Spleen (tissue), 11 donors: Measurements from ENCODE around the gene LGR6. TPM values are rescaled to one million over a fixed set of nuclear protein-coding genes. Genes with fewer than 3 reads are reported as not detected.

ENCODE experiments used
- DNase-seq: peaks from one replicate; pipeline ENCODE4 v3.0.0-alpha.2; 2020
- H3K27ac ChIP-seq, 8 donors: fragments of 200-600 bp; sonication (generic) in 7 of 8; 1 replicate in 4 of 8; 2 replicates in 4 of 8; pipeline versions ENCODE4 v1.5.0 to v1.8.0; 2016 to 2021; ENCODE audit warnings: inconsistent platforms in 4 of 8, mild to moderate bottlenecking in 4 of 8, moderate library complexity in 1 of 8
- H3K27me3 ChIP-seq, 7 donors: fragments of 200-600 bp; sonication (generic) in 6 of 7; replicated peaks in 1 of 7; 1 replicate in 4 of 7; 2 replicates in 3 of 7; pipeline versions ENCODE4 v1.5.0 to v1.8.0; 2016 to 2021; ENCODE audit warnings: inconsistent platforms in 3 of 7, mild to moderate bottlenecking in 1 of 7
- H3K36me3 ChIP-seq, 6 donors: fragments of 200-600 bp; sonication (generic) in 5 of 6; 1 replicate in 4 of 6; 2 replicates in 2 of 6; pipeline versions ENCODE4 v1.5.0 to v1.8.0; 2016 to 2021; ENCODE audit warnings: inconsistent platforms in 2 of 6
- H3K4me1 ChIP-seq, 6 donors: fragments of 200-600 bp; sonication (generic) in 5 of 6; 1 replicate in 3 of 6; 2 replicates in 3 of 6; pipeline versions ENCODE4 v1.5.0 to v1.8.0; 2016 to 2021; ENCODE audit warnings: inconsistent platforms in 3 of 6
- H3K4me3 ChIP-seq, 8 donors: fragments of 200-600 bp; sonication (generic) in 7 of 8; 1 replicate in 4 of 8; 2 replicates in 4 of 8; pipeline versions ENCODE4 v1.5.0 to v1.8.0; 2016 to 2021; ENCODE audit warnings: inconsistent platforms in 4 of 8, mild to moderate bottlenecking in 4 of 8, moderate library complexity in 2 of 8
- H3K9me3 ChIP-seq, 8 donors: fragments of 200-600 bp; sonication (generic) in 7 of 8; 1 replicate in 4 of 8; 2 replicates in 4 of 8; pipeline versions ENCODE4 v1.5.0 to v1.8.0; 2016 to 2021; ENCODE audit warnings: inconsistent platforms in 4 of 8
- POLR2A ChIP-seq, 3 donors: fragments of 450-650 bp; IDR thresholded peaks; one replicate each; pipeline ENCODE4 v1.5.1; 2017; ENCODE audit warnings: antibody characterized with exemption in 3 of 3, mild to moderate bottlenecking in 1 of 3
- POLR2AphosphoS5 ChIP-seq, 3 donors: sonication (generic); formaldehyde crosslinking; IDR thresholded peaks; one replicate each; pipeline ENCODE4 v1.5.1; 2017; ENCODE audit warnings: antibody characterized with exemption in 3 of 3
- WGBS, 5 donors: extraction: QIAGEN DNeasy Blood & Tissue Kit in 3 of 5; methylation state at CpG; one replicate each; pipeline versions ENCODE4 v1.1.5 to v1.1.7; 2013 to 2018; 5-methylcytosine and 5-hydroxymethylcytosine counted together
- intact Hi-C: fragments of 100-400 bp; cut with DNase I; formaldehyde crosslinking; loops from one replicate; pipeline ENCODE4 v1.15.0; 2023; ENCODE audit warnings: low total_unique reads
- polyA plus RNA-seq, 3 donors: library from polyadenylated mRNA; stranded (reverse); fragments of 200-250 nt; gene quantifications; one replicate each; pipeline ENCODE4 v1.2.1, GENCODE V29; 2013
- total RNA-seq, 7 donors: library from RNA; depleted of rRNA in 3 of 7; stranded (reverse); fragments of >200 nt in 3 of 7; fragmentation: NEBNext Ultra II Directional in 4 of 7; extraction: Animal tissue kit (Norgen Biotek cat#: 25700) in 4 of 7; gene quantifications; one replicate each; pipeline versions ENCODE4 v1.1.0 to v1.2.1, GENCODE V29; 2016 to 2021
- TF ChIP-seq, protein P1 (sequence below), 11 experiments: fragments of 200-600 bp in 7 of 11; fragments of 450-650 bp in 4 of 11; sonication (generic) in 4 of 11; IDR thresholded peaks in 8 of 11; conservative IDR thresholded peaks in 3 of 11; 1 replicate in 7 of 11; 2 replicates in 4 of 11; pipeline versions ENCODE4 v1.4.0 to v1.8.0; 2016 to 2021; ENCODE audit warnings: antibody characterized with exemption in 11 of 11, inconsistent platforms in 4 of 11, mild to moderate bottlenecking in 1 of 11
- donor health status: healthy with polysubstance abuse.
- donor health status: DM: no; HTN: no; CAD: no; lungs with moderate emphysema.
- donor health status: DM: no; HTN: no; CAD: no.
- donor health status: Bipolar disorder and iron deficiency.
- donor health status: healthy.
- donor health status: DM: no; HTN: no; CAD: no.
- donor health status: DM: yes; HTN: yes; CAD: no.

Gene LGR6
- total and polyA plus RNA-seq, 10 donors = 0.61 to 24.5 (median 5.3) TPM

DNA sequence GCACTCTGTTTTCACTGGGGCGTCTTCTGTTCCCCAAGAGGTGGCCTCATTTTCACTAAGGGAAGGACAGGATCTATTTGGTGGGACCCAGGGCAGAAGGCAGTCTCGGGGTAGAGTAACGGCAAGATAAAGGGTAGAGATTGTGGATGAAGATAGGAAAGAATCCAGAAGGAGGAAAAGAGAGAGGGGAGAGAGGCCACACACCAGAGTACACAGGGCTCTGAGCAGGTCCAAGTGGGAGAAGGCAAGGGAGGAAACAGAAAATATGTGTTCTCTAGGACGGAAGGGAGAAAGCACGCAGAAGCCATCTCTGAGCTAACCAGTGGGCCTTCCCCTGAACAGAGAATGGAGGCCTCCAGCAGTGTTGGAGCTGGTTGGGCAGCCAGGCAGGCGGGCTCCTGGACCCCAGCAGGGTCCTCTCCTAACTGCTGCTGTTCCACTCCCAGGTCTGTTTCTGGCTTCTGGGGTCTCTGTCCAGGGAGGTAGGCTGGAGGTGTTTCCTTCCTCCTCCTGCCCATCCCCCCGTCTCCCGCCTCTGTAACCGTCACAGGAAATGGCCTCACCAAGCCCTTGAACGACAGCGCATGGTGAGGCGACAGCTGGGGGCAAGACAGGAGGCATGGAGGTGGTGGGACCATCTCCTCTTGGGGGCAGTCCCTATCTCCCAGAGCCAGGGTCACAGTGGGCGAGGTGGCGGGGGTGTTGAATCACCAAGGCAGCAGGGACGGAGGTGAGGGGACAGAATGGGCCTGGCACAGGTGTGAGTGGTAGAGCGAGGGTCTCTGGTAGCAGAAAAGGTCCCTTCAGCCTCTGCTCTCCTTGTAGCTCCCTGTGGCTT, 33.8 kb upstream of the LGR6 start:
- WGBS, 5 donors = 19 to 29% (median 24%) methylated on average over 16 of the region's 16 CpGs
- no peak for TF ChIP-seq POLR2A (IDR thresholded peaks at IDR 0.05)
- TF ChIP-seq POLR2AphosphoS5 (IDR thresholded peaks at IDR 0.05) = peak in 2 of 3 donors; percentile 6 to 49
- TF ChIP-seq, protein P1, sequence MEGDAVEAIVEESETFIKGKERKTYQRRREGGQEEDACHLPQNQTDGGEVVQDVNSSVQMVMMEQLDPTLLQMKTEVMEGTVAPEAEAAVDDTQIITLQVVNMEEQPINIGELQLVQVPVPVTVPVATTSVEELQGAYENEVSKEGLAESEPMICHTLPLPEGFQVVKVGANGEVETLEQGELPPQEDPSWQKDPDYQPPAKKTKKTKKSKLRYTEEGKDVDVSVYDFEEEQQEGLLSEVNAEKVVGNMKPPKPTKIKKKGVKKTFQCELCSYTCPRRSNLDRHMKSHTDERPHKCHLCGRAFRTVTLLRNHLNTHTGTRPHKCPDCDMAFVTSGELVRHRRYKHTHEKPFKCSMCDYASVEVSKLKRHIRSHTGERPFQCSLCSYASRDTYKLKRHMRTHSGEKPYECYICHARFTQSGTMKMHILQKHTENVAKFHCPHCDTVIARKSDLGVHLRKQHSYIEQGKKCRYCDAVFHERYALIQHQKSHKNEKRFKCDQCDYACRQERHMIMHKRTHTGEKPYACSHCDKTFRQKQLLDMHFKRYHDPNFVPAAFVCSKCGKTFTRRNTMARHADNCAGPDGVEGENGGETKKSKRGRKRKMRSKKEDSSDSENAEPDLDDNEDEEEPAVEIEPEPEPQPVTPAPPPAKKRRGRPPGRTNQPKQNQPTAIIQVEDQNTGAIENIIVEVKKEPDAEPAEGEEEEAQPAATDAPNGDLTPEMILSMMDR (IDR thresholded peaks at IDR 0.05 in 8 of 11, conservative IDR thresholded peaks at IDR 0.05 in 3 of 11) = no peak
- DNase-seq = peak; percentile 90
- H3K36me3 ChIP-seq = peaks cover 0 to 34% (median 15%) of the 10 kb centered on the region in 6 donors
- no peaks in the 10 kb centered on the region for H3K9me3 ChIP-seq
- peak overlapping the region; percentile 41 to 71 (median 49) for H3K4me3 ChIP-seq
- H3K4me1 ChIP-seq = peaks cover 57 to 100% (median 99%) of the 10 kb centered on the region in 6 donors
- no peaks in the 10 kb centered on the region for H3K27me3 ChIP-seq
- H3K27ac ChIP-seq = peak overlapping the region; percentile 84 to 96 (median 92)
- intact Hi-C loops = no loop called here

DNA sequence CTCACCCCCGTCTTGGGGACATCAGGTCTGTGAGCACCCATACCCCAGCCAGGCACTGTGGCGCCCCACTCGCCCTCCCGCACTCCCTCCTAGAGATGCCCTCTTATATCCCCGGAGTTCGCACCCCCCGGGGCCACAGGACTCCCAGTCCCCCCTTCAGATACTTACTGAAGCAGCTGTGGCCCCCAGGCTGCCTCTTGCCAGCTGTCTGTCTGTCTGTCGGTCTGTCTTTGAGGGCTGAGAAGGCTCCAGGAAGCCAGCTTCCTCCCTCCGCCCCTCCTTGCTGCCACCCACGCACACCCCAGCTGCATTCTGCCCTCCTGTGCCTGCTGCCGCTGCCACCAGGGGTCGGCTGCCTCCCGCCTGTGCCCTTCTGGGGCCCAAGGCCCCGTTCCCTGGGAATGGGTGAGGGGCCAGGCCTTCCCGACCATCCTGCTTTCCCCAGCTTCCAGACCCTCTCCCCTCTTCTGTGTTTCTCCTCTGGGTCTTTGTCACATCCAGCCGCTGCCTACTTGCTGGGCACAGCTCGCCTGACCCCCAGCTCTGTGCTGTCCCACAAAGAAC, 33.1 kb upstream of the LGR6 start, which contains the start of gene PTPN7:
PTPN7 (minus strand) TSS at position 226 of the 564 bp plus-strand sequence. CDS start 1,200 bp downstream, outside the sequence.
- DNase-seq = peak; percentile 96

DNA sequence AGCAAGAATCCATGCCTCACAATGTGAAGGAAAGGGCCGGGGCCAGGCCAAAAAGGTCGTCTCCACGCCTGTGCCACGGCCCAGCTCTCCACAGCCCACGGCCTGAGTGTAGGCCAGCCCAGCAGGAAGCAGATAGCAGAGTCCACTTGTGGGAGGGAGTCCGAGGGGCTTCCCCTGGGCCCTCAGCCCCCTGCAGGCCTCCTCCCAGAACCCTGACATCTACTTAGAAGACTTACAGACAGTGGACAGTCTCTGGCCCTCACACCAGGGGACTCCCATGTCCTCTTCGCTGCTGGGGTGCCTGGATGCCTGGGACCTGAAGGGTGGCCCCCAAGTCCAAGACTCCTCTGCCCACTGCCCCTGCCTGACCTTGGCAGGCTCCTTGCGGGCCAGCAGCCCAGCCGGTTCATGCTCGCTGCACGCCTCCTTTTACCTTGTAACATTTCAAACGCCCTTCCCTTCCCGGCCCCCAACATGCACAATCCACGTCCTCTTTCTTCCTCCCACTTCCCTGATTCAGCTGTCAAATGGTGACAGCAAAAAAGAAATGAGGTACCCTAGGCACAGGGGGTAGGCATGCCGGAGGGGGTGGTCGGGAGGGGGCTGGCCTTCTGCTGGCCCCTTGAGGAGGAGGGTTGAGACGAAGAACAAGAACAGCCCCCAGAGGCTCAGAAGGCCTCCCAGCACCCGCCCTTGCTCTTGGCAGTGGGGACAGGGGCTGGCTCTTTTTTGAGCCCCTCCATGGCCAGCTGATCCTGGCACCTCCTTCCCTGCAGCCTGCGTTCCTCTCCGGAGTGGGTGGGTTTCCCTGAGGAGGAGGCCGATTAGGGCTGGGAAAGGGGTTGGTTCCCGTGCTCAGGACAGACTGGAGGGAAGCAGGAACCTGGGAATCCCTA, 32.2 kb upstream of the LGR6 start:
- Histone ChIP-seq H3K36me3 (peaks cover 0 to 18% (median 10%) of the 10 kb centered on the region in 6 donors), H3K4me3 (peak overlapping the region in 5 of 8 donors; percentile 45 to 71 (median 52)), H3K4me1 (peaks cover 58 to 100% (median 96%) of the 10 kb centered on the region in 6 donors), H3K27ac (peak overlapping the region; percentile 84 to 96 (median 92)), H3K27me3 (no peaks in the 10 kb centered on the region), H3K9me3 (no peaks in the 10 kb centered on the region)
- 25 to 46% (median 27%) methylated on average over 20 to 22 of the region's 22 CpGs for WGBS, 5 donors
- no peak for DNase-seq
- intact Hi-C loops = no loop called here
- TF ChIP-seq POLR2AphosphoS5 (IDR thresholded peaks at IDR 0.05) (no peak), POLR2A (IDR thresholded peaks at IDR 0.05) (no peak)
- TF ChIP-seq, protein P1 (IDR thresholded peaks at IDR 0.05 in 8 of 11, conservative IDR thresholded peaks at IDR 0.05 in 3 of 11) = no peak

More for the DNA sequence above, 33.1 kb upstream of the LGR6 start, which contains the start of gene PTPN7:
- Histone ChIP-seq H3K36me3 (peaks cover 0 to 27% (median 15%) of the 10 kb centered on the region in 6 donors), H3K4me1 (peaks cover 58 to 100% (median 99%) of the 10 kb centered on the region in 6 donors), H3K27me3 (no peaks in the 10 kb centered on the region), H3K4me3 (peak within 1 kb of the TSS; percentile 41 to 71 (median 49)), H3K27ac (peak within 1 kb of the TSS; percentile 84 to 96 (median 92)), H3K9me3 (no peaks in the 10 kb centered on the region)
- TF ChIP-seq, protein P1 (IDR thresholded peaks at IDR 0.05 in 8 of 11, conservative IDR thresholded peaks at IDR 0.05 in 3 of 11) = peak; percentile 45 to 82 (median 65)
- TF ChIP-seq POLR2AphosphoS5 (IDR thresholded peaks at IDR 0.05) (peak; percentile 58 to 81 (median 79)), POLR2A (IDR thresholded peaks at IDR 0.05) (no peak)
- 11 to 19% (median 14%) methylated on average over 11 to 17 of the region's 17 CpGs for WGBS, 5 donors
- intact Hi-C loops = no loop called here
